Peyer's patch (tissue), 4 donors: ENCODE data around the gene ZNF609.

Experiments
- CTCF ChIP-seq, 6 experiments: fragments of 450-650 bp in 4 of 6; fragments of 200-600 bp in 2 of 6; sonication (generic) in 1 of 6; IDR thresholded peaks; one replicate each; pipeline ENCODE4 v1.5.1; 2017 to 2019; ENCODE audit warnings: antibody characterized with exemption in 6 of 6, mild to moderate bottlenecking in 3 of 6, moderate library complexity in 1 of 6
- POLR2A ChIP-seq, 2 donors: fragments of 450-650 bp; IDR thresholded peaks; one replicate each; pipeline ENCODE4 v1.5.1; 2017; ENCODE audit warnings: antibody characterized with exemption in 2 of 2, mild to moderate bottlenecking in 2 of 2, moderate library complexity in 2 of 2

- TF ChIP-seq CTCF (IDR thresholded peaks at IDR 0.05) (no peak), POLR2A (IDR thresholded peaks at IDR 0.05) (no peak)
Observed at GRCh38 chr15:64536244-64536836, 76.0 kb downstream of the ZNF609 start.
